Measurements from ENCODE around the gene EPN1. TPM values are rescaled to one million over a fixed set of nuclear protein-coding genes. Genes with fewer than 3 reads are reported as not detected.

The EPN1 gene
- total and polyA plus RNA-seq, 9 of the 15 experiments (the other 6 are each of a cell fraction or from before 2014, with no cell fraction given): 0.08 to 138 (median 12.7) TPM

DNA sequence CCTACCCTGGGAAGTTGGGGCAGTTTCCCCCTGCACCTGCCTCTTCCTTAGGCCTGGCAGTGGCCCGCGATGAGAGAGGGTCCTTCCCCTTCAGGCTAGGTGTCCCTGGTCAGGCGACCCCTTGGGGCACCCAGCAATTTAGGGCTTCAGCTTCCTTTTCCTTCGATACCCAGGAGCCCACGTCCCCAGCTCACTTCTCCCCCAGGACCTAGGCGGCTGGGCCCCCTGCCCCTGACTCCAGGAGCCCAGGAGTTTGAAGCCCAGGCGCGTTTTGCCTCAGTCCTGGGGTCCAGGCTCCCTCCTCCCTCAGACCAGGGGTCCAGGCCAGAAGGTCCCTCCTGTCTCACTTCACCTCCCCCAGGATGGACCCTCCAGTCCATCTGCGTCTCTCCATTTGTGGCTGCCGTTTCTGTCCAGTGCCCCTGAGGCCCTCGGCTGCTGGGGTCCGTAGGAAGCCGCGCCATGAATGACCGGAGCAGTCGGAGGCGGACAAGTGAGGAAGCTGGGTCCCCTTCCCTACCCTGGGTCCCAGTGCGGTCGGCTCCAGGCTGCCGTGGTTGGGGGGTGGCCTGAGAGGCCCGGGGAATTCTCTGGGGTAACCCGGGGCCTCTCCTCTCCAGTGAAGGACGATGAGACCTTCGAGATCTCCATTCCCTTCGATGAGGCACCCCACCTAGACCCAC is 26.3 kb upstream of the EPN1 start (continued):
- TF ChIP-seq TFAM (CRISPR knock-in tag; conservative IDR thresholded peaks at IDR 0.05) (no peak), NR2C2 (CRISPR knock-in tag; IDR thresholded peaks at IDR 0.05) (no peak), NR2C2 (tag; IDR thresholded peaks at IDR 0.05) (peak; percentile 23; the same call in 1 of the 2 replicates), NCOA1 (IDR thresholded peaks at IDR 0.05; ENCODE audit: low read depth) (no peak), TAF7 (tag; IDR thresholded peaks at IDR 0.05) (no peak), ZNF134 (CRISPR knock-in tag; conservative IDR thresholded peaks at IDR 0.05) (no peak), RBM34 (IDR thresholded peaks at IDR 0.05; ENCODE audit: borderline replicate concordance, insufficient read depth, low read length) (no peak), CBFA2T2 (conservative IDR thresholded peaks at IDR 0.05) (no peak), MAZ (CRISPR knock-in tag; conservative IDR thresholded peaks at IDR 0.05 in 1 of 2, IDR thresholded peaks at IDR 0.05 in 1 of 2) (no peak), ZNF124 (CRISPR knock-in tag; IDR thresholded peaks at IDR 0.05) (no peak)
- TF ChIP-seq, protein P1, sequence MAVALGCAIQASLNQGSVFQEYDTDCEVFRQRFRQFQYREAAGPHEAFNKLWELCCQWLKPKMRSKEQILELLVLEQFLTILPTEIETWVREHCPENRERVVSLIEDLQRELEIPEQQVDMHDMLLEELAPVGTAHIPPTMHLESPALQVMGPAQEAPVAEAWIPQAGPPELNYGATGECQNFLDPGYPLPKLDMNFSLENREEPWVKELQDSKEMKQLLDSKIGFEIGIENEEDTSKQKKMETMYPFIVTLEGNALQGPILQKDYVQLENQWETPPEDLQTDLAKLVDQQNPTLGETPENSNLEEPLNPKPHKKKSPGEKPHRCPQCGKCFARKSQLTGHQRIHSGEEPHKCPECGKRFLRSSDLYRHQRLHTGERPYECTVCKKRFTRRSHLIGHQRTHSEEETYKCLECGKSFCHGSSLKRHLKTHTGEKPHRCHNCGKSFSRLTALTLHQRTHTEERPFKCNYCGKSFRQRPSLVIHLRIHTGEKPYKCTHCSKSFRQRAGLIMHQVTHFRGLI (CRISPR knock-in tag; IDR thresholded peaks at IDR 0.05): no peak
- TF ChIP-seq, protein P2, sequence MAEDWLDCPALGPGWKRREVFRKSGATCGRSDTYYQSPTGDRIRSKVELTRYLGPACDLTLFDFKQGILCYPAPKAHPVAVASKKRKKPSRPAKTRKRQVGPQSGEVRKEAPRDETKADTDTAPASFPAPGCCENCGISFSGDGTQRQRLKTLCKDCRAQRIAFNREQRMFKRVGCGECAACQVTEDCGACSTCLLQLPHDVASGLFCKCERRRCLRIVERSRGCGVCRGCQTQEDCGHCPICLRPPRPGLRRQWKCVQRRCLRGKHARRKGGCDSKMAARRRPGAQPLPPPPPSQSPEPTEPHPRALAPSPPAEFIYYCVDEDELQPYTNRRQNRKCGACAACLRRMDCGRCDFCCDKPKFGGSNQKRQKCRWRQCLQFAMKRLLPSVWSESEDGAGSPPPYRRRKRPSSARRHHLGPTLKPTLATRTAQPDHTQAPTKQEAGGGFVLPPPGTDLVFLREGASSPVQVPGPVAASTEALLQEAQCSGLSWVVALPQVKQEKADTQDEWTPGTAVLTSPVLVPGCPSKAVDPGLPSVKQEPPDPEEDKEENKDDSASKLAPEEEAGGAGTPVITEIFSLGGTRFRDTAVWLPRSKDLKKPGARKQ (CRISPR knock-in tag; IDR thresholded peaks at IDR 0.05): no peak
- TF ChIP-seq, protein P3, sequence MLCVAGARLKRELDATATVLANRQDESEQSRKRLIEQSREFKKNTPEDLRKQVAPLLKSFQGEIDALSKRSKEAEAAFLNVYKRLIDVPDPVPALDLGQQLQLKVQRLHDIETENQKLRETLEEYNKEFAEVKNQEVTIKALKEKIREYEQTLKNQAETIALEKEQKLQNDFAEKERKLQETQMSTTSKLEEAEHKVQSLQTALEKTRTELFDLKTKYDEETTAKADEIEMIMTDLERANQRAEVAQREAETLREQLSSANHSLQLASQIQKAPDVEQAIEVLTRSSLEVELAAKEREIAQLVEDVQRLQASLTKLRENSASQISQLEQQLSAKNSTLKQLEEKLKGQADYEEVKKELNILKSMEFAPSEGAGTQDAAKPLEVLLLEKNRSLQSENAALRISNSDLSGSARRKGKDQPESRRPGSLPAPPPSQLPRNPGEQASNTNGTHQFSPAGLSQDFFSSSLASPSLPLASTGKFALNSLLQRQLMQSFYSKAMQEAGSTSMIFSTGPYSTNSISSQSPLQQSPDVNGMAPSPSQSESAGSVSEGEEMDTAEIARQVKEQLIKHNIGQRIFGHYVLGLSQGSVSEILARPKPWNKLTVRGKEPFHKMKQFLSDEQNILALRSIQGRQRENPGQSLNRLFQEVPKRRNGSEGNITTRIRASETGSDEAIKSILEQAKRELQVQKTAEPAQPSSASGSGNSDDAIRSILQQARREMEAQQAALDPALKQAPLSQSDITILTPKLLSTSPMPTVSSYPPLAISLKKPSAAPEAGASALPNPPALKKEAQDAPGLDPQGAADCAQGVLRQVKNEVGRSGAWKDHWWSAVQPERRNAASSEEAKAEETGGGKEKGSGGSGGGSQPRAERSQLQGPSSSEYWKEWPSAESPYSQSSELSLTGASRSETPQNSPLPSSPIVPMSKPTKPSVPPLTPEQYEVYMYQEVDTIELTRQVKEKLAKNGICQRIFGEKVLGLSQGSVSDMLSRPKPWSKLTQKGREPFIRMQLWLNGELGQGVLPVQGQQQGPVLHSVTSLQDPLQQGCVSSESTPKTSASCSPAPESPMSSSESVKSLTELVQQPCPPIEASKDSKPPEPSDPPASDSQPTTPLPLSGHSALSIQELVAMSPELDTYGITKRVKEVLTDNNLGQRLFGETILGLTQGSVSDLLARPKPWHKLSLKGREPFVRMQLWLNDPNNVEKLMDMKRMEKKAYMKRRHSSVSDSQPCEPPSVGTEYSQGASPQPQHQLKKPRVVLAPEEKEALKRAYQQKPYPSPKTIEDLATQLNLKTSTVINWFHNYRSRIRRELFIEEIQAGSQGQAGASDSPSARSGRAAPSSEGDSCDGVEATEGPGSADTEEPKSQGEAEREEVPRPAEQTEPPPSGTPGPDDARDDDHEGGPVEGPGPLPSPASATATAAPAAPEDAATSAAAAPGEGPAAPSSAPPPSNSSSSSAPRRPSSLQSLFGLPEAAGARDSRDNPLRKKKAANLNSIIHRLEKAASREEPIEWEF (CRISPR knock-in tag; IDR thresholded peaks at IDR 0.05): no peak
- TF ChIP-seq, protein P4, sequence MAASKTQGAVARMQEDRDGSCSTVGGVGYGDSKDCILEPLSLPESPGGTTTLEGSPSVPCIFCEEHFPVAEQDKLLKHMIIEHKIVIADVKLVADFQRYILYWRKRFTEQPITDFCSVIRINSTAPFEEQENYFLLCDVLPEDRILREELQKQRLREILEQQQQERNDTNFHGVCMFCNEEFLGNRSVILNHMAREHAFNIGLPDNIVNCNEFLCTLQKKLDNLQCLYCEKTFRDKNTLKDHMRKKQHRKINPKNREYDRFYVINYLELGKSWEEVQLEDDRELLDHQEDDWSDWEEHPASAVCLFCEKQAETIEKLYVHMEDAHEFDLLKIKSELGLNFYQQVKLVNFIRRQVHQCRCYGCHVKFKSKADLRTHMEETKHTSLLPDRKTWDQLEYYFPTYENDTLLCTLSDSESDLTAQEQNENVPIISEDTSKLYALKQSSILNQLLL (CRISPR knock-in tag; IDR thresholded peaks at IDR 0.05; ENCODE audit: borderline replicate concordance): no peak
- TF ChIP-seq, protein P5, sequence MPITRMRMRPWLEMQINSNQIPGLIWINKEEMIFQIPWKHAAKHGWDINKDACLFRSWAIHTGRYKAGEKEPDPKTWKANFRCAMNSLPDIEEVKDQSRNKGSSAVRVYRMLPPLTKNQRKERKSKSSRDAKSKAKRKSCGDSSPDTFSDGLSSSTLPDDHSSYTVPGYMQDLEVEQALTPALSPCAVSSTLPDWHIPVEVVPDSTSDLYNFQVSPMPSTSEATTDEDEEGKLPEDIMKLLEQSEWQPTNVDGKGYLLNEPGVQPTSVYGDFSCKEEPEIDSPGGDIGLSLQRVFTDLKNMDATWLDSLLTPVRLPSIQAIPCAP (CRISPR knock-in tag; IDR thresholded peaks at IDR 0.05; ENCODE audit: borderline replicate concordance): no peak
